ENCODE measurements around the gene GARNL3. TPM values are rescaled to one million over a fixed set of nuclear protein-coding genes. Genes with fewer than 3 reads are reported as not detected.

GARNL3 gene
- polyA plus RNA-seq, 1 donor from 2014 or later = 20.0 TPM

DNA sequence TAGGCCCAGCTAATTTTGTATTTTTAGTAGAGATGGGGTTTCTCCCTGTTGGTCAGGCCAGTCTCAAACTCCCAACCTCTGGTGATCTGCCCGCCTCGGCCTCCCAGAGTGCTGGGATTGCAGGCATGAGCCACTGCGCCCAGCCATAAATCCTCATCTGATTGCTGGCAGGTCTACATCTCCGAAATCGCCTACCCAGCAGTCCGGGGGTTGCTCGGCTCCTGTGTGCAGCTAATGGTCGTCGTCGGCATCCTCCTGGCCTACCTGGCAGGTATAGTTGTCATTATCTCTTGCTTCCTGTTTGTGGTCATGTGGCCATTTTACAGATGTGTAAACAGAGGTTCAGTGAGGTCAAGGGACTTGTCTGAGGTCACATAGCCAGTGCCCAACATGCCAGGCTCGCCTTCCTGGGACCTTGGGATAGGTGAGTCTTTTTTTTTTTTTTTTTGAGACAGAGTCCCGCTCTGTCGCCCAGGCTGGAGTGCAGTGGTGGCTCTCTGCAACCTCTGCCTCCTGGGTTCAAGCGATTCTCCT is 135.2 kb downstream of the GARNL3 start:
- no peaks in the 10 kb centered on the region for H3F3A ChIP-seq (ENCODE audit: insufficient read depth, low read length, poor library complexity, severe bottlenecking)
- no peaks in the 10 kb centered on the region for H3K36me3 ChIP-seq (ENCODE audit: insufficient read depth, low read length)
- H2AFZ ChIP-seq (ENCODE audit: low read depth, low read length) = no peak overlapping the region
- TF ChIP-seq RAD21 (conservative IDR thresholded peaks at IDR 0.05) (no peak), SMC3 (conservative IDR thresholded peaks at IDR 0.05; ENCODE audit: poor library complexity) (no peak), EP300 (conservative IDR thresholded peaks at IDR 0.05; ENCODE audit: poor library complexity, severe bottlenecking) (no peak), EZH2 (IDR thresholded peaks at IDR 0.05; ENCODE audit: borderline replicate concordance, insufficient read depth, low read length, poor library complexity, severe bottlenecking) (no peak), POLR2AphosphoS5 (IDR thresholded peaks at IDR 0.05) (no peak), REST (IDR thresholded peaks at IDR 0.05; ENCODE audit: borderline replicate concordance) (no peak)
- H3K9me3 ChIP-seq (ENCODE audit: low read length) = no peaks in the 10 kb centered on the region
- H3K79me2 ChIP-seq (replicated peaks; ENCODE audit: insufficient read depth, low read length) = no peaks in the 10 kb centered on the region
- H3K9ac ChIP-seq (ENCODE audit: low read length) = no peak overlapping the region
- no peaks in the 10 kb centered on the region for H4K20me1 ChIP-seq (ENCODE audit: insufficient read depth)
- no peak overlapping the region for H3K27ac ChIP-seq (ENCODE audit: low read length)
- no peak overlapping the region for H3K4me3 ChIP-seq (ENCODE audit: low read length)
- no peaks in the 10 kb centered on the region for H3K27me3 ChIP-seq (ENCODE audit: insufficient read depth, low read depth, low read length)
- H3K9me2 ChIP-seq (ENCODE audit: insufficient read depth, low read length) = no peaks in the 10 kb centered on the region
- H3K4me2 ChIP-seq (ENCODE audit: low read length) = no peak overlapping the region

DNA sequence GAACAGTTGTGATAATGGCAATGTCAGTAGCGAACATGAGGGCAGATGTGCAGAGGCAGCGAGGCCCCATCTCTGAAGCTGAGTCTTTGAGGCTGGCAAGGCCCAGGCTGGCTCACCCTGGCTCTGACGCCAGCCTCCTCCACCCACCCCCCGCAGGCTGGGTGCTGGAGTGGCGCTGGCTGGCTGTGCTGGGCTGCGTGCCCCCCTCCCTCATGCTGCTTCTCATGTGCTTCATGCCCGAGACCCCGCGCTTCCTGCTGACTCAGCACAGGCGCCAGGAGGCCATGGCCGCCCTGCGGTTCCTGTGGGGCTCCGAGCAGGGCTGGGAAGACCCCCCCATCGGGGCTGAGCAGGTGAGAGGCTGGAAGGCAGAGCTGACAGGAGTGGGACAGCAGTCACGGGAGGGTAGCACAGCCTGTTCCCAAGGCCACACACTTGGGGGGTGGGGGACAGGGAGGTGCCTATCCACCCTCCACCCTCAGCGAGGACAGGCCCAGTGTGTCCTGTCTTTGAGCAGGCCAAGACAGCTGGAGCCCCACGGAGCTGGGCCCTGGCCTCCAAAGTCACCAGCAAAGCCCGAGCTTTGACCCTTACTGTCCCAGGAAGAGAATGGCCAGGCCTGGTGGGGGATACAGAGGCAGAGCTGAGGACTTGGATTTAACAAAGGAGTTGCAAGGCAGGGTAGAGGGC is 138.0 kb downstream of the GARNL3 start:
- H3K4me2 ChIP-seq (ENCODE audit: low read length) = no peak overlapping the region

More for the DNA sequence above, 138.0 kb downstream of the GARNL3 start:
- H3F3A ChIP-seq (ENCODE audit: insufficient read depth, low read length, poor library complexity, severe bottlenecking) = no peaks in the 10 kb centered on the region
- H4K20me1 ChIP-seq (ENCODE audit: insufficient read depth) = no peaks in the 10 kb centered on the region
- no peak for TF ChIP-seq REST (IDR thresholded peaks at IDR 0.05; ENCODE audit: borderline replicate concordance)
- TF ChIP-seq TAF1 (IDR thresholded peaks at IDR 0.05; ENCODE audit: low read depth) = no peak
- TF ChIP-seq EZH2 (IDR thresholded peaks at IDR 0.05; ENCODE audit: borderline replicate concordance, insufficient read depth, low read length, poor library complexity, severe bottlenecking) = no peak
- TF ChIP-seq POLR2AphosphoS5 (IDR thresholded peaks at IDR 0.05) = no peak
- TF ChIP-seq EP300 (conservative IDR thresholded peaks at IDR 0.05; ENCODE audit: poor library complexity, severe bottlenecking) = no peak
- TF ChIP-seq SMC3 (conservative IDR thresholded peaks at IDR 0.05; ENCODE audit: poor library complexity) = no peak
- TF ChIP-seq CTCF (IDR thresholded peaks at IDR 0.05; ENCODE audit: poor library complexity, severe bottlenecking) = no peak
- no peak for TF ChIP-seq RAD21 (conservative IDR thresholded peaks at IDR 0.05)
- TF ChIP-seq MXI1 (conservative IDR thresholded peaks at IDR 0.05; ENCODE audit: poor library complexity, severe bottlenecking) = no peak
- H3K9ac ChIP-seq (ENCODE audit: low read length) = no peak overlapping the region
- no peak overlapping the region for H3K27ac ChIP-seq (ENCODE audit: low read length)
- H2AFZ ChIP-seq (ENCODE audit: low read depth, low read length) = no peak overlapping the region
- H3K4me3 ChIP-seq (ENCODE audit: low read length) = no peak overlapping the region
- H3K27me3 ChIP-seq (ENCODE audit: insufficient read depth, low read depth, low read length) = no peaks in the 10 kb centered on the region
- H3K9me3 ChIP-seq (ENCODE audit: low read length) = no peaks in the 10 kb centered on the region
- no peaks in the 10 kb centered on the region for H3K79me2 ChIP-seq (replicated peaks; ENCODE audit: insufficient read depth, low read length)
- no peaks in the 10 kb centered on the region for H3K9me2 ChIP-seq (ENCODE audit: insufficient read depth, low read length)
- H3K36me3 ChIP-seq (ENCODE audit: insufficient read depth, low read length) = no peaks in the 10 kb centered on the region

All from neural cell (in vitro differentiated cells).